Activated CD4-positive, CD25-positive, alpha-beta regulatory T cell treated with anti-CD3 and anti-CD28 coated beads, Interleukin-2, amount 50 U/mL, for 16 hours (primary cell): ENCODE measurements around the gene HRNR.
"Not testable (repeated sequence)": the region's sequence is repeated elsewhere in the genome, so short reads cannot be mapped to it uniquely, and the experiment has no call there.

Experiments used
- DNase-seq: peaks from one replicate; pipeline ENCODE4 v3.0.0-alpha.2; 2020; ENCODE audit warnings: low read depth, low spot score

The HRNR gene

DNA sequence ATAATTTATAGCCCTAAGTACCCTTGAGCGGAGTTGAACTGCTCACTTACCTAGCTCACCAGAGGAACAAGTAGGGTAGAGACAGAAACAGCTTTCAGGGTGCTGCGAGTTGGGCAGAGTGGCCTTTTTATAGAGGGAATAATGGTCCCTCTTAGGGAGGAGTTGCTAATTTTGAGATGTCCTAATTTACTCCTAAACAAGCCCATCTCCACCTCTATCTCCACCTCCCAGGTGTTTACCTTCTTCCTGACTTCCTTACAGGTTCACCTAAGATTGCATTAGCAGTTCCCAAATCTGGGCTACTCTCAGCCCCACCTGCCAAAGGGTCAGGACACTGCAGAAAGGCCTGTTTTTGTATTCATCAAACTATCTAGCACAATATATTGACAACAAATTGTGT, at the start of gene HRNR:
Gene HRNR, minus strand, starts transcription at position 101 of the 400 bp plus-strand sequence. CDS start 940 bp downstream, outside the sequence.
- DNase-seq: no peak

DNA sequence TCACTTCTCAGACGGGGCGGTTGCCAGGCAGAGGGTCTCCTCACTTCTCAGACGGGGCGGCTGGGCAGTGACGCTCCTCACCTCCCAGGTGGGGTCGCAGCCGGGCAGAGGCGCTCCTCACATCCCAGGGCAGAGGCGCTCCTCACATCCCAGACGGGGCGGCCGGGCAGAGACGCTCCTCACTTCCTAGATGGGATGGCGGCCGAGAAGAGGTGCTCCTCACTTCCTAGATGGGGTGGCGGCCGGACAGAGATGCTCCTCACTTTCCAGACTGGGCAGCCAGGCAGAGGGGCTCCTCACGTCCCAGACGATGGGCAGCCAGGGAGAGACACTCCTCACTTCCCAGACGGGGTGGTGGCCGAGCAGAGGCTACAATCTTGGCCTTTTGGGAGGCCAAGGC, 32.4 kb upstream of the HRNR start:
- not testable (repeated sequence) for DNase-seq

DNA sequence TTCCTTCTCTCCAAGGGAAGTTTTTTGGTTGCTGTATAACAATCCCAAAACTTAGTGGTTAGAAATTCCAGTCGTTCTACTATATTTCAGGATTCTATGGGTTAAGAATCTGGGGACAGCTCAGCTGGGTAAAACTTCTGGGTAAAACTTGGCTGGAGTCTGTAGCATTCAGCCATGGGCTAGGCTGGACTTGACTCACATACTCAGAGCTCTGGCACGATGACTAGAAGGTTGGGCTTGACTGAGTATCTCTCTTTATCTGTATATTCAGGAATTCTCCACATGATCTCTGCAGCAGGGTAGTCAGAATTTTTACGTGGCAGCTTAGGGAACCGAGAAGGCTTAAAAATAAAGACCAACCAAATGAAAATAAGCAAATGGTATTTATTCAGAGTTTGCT, 28.2 kb upstream of the HRNR start:
- no peak for DNase-seq

DNA sequence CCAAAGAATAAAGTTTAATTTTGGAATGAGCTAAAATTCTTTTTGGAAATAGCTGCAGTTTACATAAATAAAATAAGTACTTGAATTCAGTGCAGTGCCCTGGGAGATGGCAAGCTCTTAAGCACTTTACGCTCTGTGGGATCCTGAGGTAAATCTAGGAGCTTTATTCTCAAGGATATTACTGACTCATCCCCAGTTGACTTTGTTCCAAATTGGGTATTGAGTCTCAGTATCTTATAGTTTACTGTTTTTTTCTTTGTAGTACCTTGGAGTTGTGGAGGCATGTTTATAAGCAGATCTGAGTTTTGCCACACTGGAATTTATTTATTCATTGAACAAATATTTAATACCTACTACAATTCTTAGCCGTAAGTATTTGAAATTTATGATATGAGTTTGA, 27.4 kb upstream of the HRNR start:
- no peak for DNase-seq

DNA sequence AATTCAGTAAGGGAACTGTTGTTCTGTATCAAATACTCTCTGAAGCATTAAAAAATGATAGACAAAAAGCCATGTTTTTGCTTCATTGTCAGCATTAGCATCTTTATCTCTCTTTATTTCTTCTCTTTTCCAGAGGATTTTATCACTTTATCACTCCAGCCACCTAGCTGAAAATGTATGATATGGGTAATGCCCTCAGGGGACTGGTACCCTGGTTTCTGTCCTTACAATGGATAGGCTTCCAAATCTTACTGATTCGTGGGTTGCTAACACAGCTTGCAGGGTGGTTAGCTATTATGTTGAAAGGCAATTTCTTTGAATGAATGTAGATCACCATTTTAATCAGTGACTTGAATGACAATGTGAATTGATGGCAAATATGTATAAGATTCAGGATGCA, 23.3 kb upstream of the HRNR start:
- no peak for DNase-seq

DNA sequence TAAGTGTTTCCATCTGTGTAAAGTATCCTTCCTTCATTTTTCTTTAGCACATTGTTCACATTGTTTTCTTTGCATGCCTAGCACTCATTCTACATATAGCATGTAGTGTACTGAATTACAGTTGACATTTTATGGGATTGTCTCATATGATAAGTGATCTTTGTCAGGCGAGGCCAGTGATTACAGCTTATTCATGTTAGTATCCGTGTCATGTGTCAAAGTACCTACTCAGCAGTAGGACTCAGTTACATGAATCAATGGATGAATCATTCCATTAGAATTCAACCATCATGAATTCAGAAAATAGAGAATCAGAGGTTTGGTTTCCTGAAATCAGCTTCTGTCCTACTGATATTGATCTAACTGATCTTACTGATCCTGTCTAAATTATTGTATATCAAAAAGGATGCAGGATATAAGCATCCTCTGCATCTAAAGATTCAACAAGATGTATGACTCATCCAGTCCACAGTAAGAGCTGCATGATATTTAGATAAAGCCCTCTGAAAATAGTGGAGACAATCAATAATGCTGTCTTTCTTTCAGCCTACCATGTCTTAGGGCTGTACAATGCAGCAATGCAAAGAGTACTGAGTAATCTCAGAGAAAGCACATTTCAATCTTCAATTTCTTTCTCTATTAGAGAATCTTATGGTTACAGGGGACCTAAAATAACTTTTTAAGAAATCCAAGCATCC, 20.7 kb upstream of the HRNR start:
- DNase-seq: no peak

DNA sequence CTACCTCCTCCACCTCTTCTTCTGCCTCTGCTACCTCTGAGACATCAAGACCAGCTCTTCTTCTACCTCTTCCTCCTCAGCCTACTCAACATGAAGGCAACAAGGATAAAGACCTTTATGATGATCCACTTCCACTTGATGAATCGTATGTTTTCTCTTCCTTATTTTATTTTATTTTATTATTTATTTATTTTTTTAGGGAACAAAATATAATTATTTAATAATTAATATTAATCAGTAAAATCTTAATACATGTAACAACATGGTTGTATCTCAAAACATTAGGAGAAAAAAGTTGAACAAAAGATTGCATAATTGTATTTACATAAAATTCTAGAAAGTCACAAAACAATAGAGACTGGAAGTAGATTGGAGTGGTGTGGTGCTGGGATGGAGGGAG, 13.1 kb upstream of the HRNR start:
- no peak for DNase-seq

DNA sequence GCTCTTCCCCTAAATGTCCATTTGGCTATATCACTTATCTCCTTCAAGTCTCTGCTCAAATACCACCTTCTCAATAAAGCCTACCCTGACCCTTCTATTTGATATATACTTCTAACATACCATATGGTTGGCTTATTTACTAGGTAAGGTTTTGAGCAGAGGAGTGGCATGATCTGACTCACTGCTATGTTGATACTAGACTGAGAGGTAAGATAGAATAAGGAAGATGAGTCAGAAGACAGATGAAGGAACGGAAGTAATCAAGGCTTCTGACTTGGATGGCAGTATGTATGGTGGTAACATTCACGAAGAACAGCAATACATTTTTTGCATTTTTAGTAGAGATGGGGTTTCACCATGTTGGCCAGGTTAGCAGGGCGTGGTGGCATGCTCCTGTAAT, 4.8 kb upstream of the HRNR start:
- no peak for DNase-seq

DNA sequence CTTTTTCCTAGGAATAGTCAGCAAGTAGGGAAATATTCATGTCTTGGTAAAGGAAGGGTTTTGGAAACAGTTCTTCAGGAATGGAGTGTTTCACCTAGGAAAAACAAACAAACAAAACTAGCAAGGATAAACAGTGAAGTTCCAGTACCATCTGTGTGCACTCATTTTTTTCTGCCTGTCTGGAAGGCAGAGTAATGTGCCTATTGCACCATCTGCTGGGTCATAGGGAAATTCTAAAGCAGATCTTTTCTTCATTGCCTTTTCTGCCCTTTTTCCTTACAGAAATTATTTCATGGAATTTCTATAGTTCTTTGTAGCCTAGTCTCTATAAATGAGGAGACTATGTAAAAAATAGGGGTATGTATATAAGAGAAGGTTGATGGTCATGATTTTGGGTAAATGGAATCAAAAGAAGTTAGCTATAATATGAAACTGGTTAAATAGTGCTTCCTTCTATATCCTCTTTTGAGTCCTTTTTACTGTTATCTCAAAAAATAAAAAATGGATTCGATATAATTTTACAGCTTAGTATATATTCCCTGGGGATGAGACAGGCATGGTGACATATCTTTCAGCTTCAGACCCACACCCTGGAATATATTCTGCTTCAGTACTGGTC, 3.4 kb upstream of the HRNR start:
- DNase-seq: no peak

DNA sequence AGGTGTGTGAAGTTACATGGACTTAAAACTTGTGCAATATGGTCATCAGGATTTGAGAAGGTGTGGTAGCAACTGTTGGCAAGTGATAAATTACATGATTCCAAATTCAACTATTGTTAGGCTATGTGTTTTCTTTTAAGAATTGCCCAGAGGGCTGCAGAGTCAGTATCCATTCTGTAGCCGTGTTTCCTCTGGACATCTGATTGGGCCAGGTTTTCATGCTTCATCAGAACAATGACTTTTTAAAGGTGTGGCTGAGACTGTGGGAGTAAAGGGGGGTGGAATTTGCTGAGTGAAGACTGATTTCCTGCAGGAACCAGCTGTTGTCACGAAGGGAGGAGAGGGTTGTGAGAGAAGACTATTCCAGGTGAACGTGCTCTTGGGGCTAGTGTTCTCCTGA, 1.7 kb upstream of the HRNR start:
- DNase-seq: no peak

DNA sequence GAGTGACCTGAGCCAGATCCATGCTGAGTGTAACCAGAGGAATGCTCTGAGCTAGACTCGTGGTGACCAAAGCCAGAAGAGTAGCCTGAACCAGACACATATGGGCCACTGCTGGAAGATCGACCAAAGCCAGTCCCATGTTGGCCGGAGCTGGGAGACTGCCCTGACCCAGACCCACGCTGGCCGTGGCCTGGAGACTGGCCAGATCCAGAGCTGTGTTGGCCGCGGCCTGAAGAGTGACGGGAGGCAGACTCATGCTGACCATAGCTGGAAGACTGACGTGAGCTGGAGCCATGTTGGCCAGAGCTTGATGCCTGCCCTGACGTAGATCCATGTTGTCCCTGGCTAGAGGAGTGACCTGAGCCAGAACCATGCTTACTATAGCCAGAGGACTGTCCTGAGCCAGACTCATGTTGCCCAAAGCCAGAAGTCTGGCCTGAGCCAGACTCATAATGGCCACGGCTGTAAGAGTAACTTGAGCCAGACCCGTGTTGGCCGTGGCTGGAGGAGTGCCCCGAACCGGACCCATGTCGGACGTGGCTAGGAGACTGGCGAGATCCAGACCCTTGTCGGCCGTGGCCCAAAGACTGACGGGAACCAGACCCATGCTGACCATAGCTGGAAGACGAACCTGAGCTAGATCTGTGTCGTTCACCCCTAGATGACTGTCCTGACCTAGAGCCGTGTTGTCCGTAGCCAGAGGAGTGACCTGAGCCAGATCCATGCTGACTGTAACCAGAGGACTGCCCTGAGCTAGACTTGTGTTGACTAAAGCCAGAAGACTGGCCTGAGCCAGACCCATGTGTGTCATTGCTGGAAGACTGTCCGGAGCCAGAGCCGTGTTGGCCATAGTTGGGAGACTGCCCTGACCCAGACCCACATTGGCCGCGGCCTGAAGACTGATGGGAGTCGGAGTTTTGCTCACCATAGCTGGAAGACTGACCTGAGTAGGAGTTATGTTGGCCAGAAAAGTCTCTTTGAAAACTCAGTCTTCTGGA, 3.5 kb downstream of the HRNR start:
- DNase-seq: no peak

DNA sequence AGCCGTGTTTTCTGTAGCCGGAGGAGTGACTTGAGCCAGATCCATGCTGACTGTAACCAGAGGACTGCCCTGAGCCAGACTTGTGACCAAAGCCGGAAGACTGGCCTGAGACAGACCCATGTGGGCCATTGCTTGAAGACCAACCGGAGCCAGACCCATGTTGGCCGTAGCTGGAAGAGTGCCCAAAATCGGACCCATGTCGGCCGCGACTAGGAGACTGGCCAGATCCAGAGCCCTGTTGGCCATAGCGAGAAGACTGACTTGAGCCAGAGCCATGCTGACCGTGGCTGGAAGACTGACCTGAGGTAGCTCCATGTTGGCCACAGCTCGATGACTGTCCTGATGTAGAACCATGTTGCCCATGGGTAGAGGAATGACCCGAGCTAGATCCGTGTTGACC, 4.6 kb downstream of the HRNR start:
- not testable (repeated sequence) for DNase-seq

DNA sequence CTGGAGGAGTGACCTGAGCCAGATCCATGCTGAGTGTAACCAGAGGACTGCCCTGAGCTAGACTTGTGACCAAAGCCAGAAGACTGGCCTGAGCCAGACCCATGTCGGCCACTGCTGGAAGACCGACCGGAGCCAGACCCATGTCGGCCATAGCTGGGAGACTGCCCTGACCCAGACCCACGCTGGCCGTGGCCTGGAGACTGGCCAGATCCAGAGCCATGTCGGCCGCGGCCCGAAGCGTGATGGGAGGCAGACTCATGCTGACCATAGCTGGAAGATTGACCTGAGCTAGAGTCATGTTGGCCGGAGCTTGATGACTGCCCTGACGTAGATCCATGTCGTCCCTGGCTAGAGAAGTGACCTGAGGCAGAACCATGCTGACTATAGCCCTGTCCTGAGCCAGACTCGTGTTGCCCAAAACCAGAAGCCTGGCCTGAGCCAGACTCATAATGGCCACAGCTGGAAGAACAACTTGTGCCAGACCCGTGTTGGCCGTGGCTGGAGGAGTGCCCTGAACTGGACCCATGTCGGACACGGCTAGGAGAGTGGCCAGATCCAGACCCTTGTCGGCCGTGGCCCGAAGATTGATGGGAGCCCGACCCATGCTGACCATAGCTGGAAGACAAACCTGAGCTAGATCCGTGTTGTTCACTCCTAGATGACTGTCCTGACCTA, 5.1 kb downstream of the HRNR start:
- DNase-seq: no peak

DNA sequence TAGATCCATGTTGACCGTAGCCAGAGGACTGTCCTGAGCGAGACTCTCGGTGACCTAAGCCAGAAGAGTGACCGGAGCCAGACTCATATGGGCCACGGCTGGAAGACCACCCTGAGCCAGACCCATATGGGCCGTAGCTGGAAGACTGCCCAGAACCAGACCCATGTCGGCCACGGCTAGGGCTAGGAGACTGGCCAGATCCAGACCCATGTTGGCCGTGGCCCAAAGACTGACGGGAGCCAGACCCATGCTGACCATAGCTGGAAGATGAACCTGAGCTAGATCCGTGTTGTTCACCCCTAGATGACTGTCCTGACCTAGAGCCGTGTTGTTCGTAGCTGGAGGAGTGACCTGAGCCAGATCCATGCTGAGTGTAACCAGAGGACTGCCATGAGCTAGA, 8.4 kb downstream of the HRNR start:
- DNase-seq: not testable (repeated sequence)

DNA sequence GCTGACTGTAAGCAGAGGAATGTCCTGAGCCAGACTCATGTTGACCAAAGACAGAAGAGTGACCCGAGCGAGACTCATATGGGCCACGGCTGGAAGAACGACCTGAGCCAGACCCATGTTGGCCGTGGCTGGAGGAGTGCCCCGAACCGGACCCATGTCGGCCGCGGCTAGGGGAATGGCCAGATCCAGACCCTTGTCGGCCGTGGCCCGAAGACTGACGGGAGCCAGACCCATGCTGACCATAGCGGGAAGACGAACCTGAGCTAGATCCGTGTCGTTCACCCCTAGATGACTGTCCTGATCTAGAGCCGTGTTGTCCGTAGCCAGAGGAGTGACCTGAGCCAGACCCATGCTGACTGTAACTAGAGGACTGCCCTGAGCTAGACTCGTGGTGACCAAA, 9.1 kb downstream of the HRNR start:
- not testable (repeated sequence) for DNase-seq

DNA sequence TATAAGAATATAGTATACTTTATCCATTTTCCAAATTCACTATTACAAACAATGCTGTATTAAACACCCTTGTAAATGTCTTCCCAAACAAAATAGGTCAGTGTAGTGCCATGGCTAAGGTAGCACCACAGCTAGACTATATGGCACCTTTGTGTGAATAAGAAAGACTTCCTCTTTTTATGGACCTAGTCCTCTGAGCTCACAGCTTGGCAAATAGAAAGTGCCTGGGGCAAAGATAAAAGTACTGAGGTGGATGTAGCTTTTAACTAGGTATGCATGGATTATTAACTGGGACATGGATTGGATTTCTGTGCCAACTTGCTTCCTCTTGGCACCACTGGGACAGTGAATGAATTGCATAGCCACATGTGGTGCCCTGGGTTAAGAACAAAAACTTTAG, 25.0 kb downstream of the HRNR start:
- DNase-seq: no peak

DNA sequence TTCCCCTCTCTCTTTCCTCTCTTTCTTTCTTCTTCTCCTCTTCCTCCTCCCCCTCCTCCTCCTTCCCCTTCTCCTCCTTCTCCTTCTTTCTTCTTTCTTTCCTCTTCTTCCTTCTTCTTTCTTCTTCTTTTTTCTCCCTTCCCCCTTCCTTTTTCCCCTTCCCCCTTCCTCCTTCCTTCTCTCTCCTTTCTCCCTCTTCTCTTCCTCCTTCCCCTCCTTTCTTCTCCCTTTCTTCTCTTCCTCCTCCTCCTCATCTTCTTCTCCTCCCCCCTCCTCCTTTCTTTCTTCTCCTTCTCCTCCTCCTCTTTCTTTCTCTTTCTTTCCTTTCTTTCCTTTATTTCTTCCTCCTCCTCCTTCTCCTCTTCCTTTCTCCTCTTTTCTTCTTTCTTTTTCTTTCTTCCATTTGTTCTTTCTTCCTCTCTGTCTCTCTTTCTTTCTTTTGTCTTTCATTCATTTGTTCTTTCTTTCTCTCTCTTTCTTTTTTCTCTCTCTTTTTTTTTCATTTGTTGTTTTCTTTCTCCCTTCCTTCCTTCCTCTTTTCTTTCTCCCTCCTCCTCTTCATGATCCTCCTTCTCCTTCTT, 26.5 kb downstream of the HRNR start:
- DNase-seq: no peak

DNA sequence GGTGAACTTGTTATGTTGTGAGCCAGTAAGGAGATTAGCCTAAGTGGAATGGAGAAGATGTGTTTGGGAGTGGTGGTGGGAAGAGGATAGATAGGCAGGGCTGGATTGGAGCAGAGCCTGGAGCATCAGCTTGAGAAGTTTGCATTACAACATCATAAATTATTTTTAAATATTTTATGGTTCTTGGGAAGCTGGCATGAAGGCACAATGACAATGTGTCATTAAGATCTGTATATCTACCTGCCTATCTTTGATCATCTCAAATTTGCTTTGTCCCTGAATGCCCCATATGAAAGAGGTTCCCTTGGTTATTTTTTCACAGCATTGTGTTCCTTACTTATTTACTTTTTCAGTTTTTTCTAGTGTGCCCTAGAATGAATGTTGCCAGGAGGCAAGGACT, 32.3 kb downstream of the HRNR start:
- DNase-seq: no peak

DNA sequence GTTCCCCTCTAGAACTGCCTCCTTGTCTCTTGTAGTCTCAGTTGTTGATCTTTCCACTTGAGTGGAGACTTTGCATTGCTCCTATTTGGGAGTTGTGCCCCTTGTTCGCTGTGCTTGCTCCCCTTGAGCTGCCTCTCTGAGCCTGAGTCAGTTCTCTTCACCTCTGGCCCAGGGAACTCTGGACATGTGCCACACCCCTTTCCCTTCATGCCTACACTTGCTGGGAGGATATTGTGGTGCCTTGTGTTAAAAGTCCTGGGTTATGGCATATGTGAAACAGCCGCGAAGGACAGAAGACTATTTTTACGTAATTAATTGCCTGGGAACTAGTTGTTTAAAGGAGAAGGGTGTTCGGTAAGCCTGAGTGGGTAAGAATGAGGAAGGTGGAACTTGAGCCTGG, 32.7 kb downstream of the HRNR start:
- DNase-seq: no peak

DNA sequence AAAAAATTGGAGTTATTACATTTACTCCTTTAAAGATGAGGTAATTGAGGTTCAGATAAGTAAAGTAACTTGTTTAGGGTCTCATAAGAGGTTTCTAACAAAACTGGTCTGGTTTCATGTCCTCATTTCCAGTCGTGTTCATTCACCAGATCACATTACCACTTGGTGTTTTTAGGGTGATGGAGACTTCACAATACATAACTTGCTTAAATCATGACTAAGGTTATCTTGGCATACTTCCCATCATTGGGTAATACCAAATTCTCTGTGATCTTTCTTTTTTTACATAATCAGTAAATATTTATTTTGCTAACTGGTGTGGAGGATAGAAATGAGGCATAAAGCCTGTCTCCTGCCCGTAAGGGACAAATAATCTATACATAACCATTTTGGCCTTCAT, 33.4 kb downstream of the HRNR start:
- DNase-seq: no peak

DNA sequence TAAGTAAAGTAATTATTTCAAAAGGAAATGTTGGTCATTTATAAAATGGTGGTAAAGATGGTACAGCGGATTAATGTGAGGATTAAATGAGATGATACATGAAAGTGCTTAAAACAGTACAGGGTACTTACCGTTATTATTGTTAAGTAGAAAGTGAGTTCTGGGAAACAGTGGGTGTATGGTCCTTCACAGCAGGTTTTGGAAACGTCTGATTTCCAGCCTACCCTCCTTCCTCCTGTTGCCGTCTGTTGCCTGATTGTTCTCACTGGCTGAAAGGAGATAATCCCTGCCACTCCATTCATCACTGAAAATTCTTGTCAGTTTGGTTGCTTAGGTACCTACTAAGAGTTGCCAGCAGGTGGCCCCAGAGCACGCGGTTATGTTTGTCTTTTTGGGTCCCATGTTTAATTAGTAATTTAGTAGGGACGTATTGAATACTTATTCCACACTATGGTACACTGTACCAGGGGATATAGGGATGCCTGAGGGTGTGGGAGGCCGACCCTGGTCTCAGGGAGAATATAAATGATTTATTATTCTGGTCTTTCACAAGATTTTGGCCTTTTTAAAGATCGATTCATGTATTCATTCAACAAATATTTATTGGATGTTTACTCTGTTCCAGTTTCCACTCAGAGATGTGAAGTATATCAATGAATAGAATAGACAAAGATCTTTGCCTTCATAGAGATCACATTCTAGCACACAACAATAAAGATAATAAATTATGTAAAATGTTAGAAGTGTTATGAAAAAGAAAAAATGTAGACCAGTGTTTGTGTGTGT, 34.1 kb downstream of the HRNR start:
- DNase-seq: peak; percentile 34
